H1 (cell line): ENCODE results near the gene PDLIM4. TPM values are rescaled to one million over a fixed set of nuclear protein-coding genes. Genes with fewer than 3 reads are reported as not detected.

Experiments used
- CTCF ChIA-PET: fragments of 300-600 bp; sonication (Branson Sonifier 250); formaldehyde crosslinking; loops from one replicate; lab custom pipeline; 2021; ENCODE audit not compliant: partially characterized antibody; lab: Charles Lee
- POLR2A ChIA-PET: fragments of 300-600 bp; sonication (Branson Sonifier 250); formaldehyde crosslinking; loops from one replicate; lab custom pipeline; 2021; ENCODE audit warnings: inconsistent platforms; ENCODE audit not compliant: partially characterized antibody; lab: Charles Lee
- DNase-seq, 2 experiments: peaks; one replicate each; pipeline versions ENCODE4 v3.0.0 to v3.0.0-alpha.2; 2010 to 2022; ENCODE audit warnings: low spot score in 2 of 2, low read depth in 1 of 2, mixed read lengths in 1 of 2
- FAIRE-seq: peaks from 2 replicates; lab custom pipeline; 2011; peaks lifted over from hg19 to GRCh38; lab: Jason Lieb, UNC
- H2AFZ ChIP-seq: 2 replicates; pipeline ENCODE4 v1.8.1; 2012; ENCODE audit warnings: low read length, inconsistent platforms
- H2AK5ac ChIP-seq: 2 replicates; pipeline ENCODE4 v1.6.1; 2013; ENCODE audit warnings: low read depth, low read length
- H2BK120ac ChIP-seq: replicated peaks from 2 replicates; pipeline ENCODE3; 2013; ENCODE audit warnings: low read depth, low read length, inconsistent platforms
- H2BK12ac ChIP-seq: 2 replicates; pipeline ENCODE4 v1.6.1; 2013; ENCODE audit warnings: low read depth, low read length
- H2BK15ac ChIP-seq: 2 replicates; pipeline ENCODE4 v1.6.1; 2013; ENCODE audit warnings: low read length
- H2BK20ac ChIP-seq: 2 replicates; pipeline ENCODE4 v1.6.1; 2013; ENCODE audit warnings: low read length
- H2BK5ac ChIP-seq: 2 replicates; pipeline ENCODE4 v1.6.1; 2013; ENCODE audit warnings: low read depth, low read length
- H3K14ac ChIP-seq: 2 replicates; pipeline ENCODE4 v1.6.1; 2013; ENCODE audit warnings: inconsistent platforms; ENCODE audit not compliant: insufficient read length
- H3K18ac ChIP-seq: 2 replicates; pipeline ENCODE4 v1.6.1; 2013; ENCODE audit warnings: low read length; ENCODE audit errors: extremely low read depth
- H3K23ac ChIP-seq: 2 replicates; pipeline ENCODE4 v1.6.1; 2013; ENCODE audit warnings: inconsistent platforms; ENCODE audit not compliant: insufficient read length
- H3K23me2 ChIP-seq: 2 replicates; pipeline ENCODE4 v1.6.1; 2013; ENCODE audit warnings: low read depth, low read length
- H3K27ac ChIP-seq: 2 replicates; pipeline ENCODE4 v1.6.1; 2011; ENCODE audit warnings: low read depth, low read length, inconsistent platforms
- H3K27me3 ChIP-seq, 4 experiments: replicated peaks in 1 of 4; 1 replicate in 1 of 4; 2 replicates in 3 of 4; pipeline versions ENCODE4 v1.6.1 to v1.8.1; 2011 to 2013; ENCODE audit warnings: low read length in 3 of 4, mild to moderate bottlenecking in 3 of 4, inconsistent platforms in 2 of 4, mixed read lengths in 2 of 4, moderate library complexity in 1 of 4; ENCODE audit not compliant: control insufficient read depth in 3 of 4, insufficient read depth in 3 of 4; ENCODE audit errors: extremely low read depth in 1 of 4
- H3K36me3 ChIP-seq, 4 experiments: 2 replicates each; pipeline versions ENCODE4 v1.6.1 to v1.8.1; 2011 to 2013; ENCODE audit warnings: mild to moderate bottlenecking in 4 of 4, low read length in 3 of 4, moderate library complexity in 2 of 4, control low read depth in 1 of 4, inconsistent platforms in 1 of 4; ENCODE audit not compliant: insufficient read depth in 4 of 4, control insufficient read depth in 2 of 4
- H3K4ac ChIP-seq: replicated peaks from 2 replicates; pipeline ENCODE3; 2013; ENCODE audit warnings: low read length, low read depth, mixed read lengths, inconsistent platforms; ENCODE audit not compliant: insufficient read length
- H3K4me1 ChIP-seq, 4 experiments: replicated peaks in 1 of 4; 1 replicate in 1 of 4; 2 replicates in 3 of 4; pipeline versions ENCODE4 v1.6.1 to v1.8.1; 2011 to 2013; ENCODE audit warnings: low read length in 3 of 4, inconsistent platforms in 2 of 4, mixed read lengths in 1 of 4; ENCODE audit not compliant: insufficient read depth in 4 of 4, control insufficient read depth in 3 of 4
- H3K4me2 ChIP-seq, 2 experiments: 2 replicates each; pipeline versions ENCODE4 v1.6.1 to v1.8.1; 2011 to 2013; ENCODE audit warnings: low read depth in 2 of 2, low read length in 2 of 2, control low read depth in 1 of 2, inconsistent platforms in 1 of 2, mild to moderate bottlenecking in 1 of 2; ENCODE audit not compliant: insufficient read depth in 1 of 2
- H3K4me3 ChIP-seq, 4 experiments: fragments of 200-600, 300-600 bp in 1 of 4; sonication (generic), shearing (Covaris generic), sonication (Bioruptor Twin) in 1 of 4; 2 replicates each; pipeline versions ENCODE4 v1.5.1 to v1.8.1; 2011 to 2016; ENCODE audit warnings: low read length in 4 of 4, low read depth in 3 of 4, control low read depth in 2 of 4, inconsistent platforms in 2 of 4, mild to moderate bottlenecking in 2 of 4, mixed read lengths in 1 of 4, moderate library complexity in 1 of 4; ENCODE audit not compliant: insufficient read depth in 2 of 4; ENCODE audit errors: extremely low read depth in 1 of 4
- H3K56ac ChIP-seq: replicated peaks from 2 replicates; pipeline ENCODE3; 2013; ENCODE audit warnings: low read depth, mild to moderate bottlenecking, mixed read lengths, low read length, inconsistent platforms; ENCODE audit not compliant: insufficient read length
- H3K79me1 ChIP-seq: 2 replicates; pipeline ENCODE4 v1.6.1; 2013; ENCODE audit warnings: low read depth, low read length, control low read depth
- H3K79me2 ChIP-seq, 2 experiments: 2 replicates each; pipeline versions ENCODE4 v1.6.1 to v1.8.1; 2012 to 2013; ENCODE audit warnings: low read length in 2 of 2, mild to moderate bottlenecking in 2 of 2, inconsistent platforms in 1 of 2; ENCODE audit not compliant: insufficient read depth in 2 of 2, control insufficient read depth in 1 of 2
- H3K9ac ChIP-seq, 4 experiments: replicated peaks in 1 of 4; 1 replicate in 1 of 4; 2 replicates in 3 of 4; pipeline versions ENCODE4 v1.6.1 to v1.8.1; 2011 to 2013; ENCODE audit warnings: low read depth in 3 of 4, low read length in 3 of 4, control low read depth in 2 of 4, mild to moderate bottlenecking in 2 of 4, moderate library complexity in 2 of 4, inconsistent platforms in 1 of 4; ENCODE audit errors: extremely low read depth in 1 of 4
- H3K9me3 ChIP-seq, 2 experiments: 2 replicates each; pipeline versions ENCODE4 v1.6.1 to v1.8.1; 2012 to 2013; ENCODE audit warnings: mild to moderate bottlenecking in 2 of 2, moderate library complexity in 2 of 2, control low read depth in 1 of 2, inconsistent platforms in 1 of 2, low read depth in 1 of 2, low read length in 1 of 2, mixed read lengths in 1 of 2; ENCODE audit not compliant: insufficient read depth in 2 of 2
- H4K20me1 ChIP-seq, 2 experiments: replicated peaks in 1 of 2; 2 replicates each; pipeline versions ENCODE3 to v1.8.1; 2011 to 2013; ENCODE audit warnings: inconsistent platforms in 2 of 2, low read length in 2 of 2, mild to moderate bottlenecking in 1 of 2; ENCODE audit not compliant: insufficient read depth in 2 of 2, control insufficient read depth in 1 of 2
- H4K5ac ChIP-seq: 2 replicates; pipeline ENCODE4 v1.6.1; 2013; ENCODE audit warnings: low read length, low read depth, mixed read lengths, inconsistent platforms; ENCODE audit not compliant: insufficient read length
- H4K8ac ChIP-seq: 2 replicates; pipeline ENCODE4 v1.8.0; 2013; ENCODE audit warnings: mild to moderate bottlenecking, moderate library complexity, low read length, inconsistent platforms; ENCODE audit not compliant: insufficient read depth; ENCODE audit errors: extremely low read depth
- H4K91ac ChIP-seq: replicated peaks from 2 replicates; pipeline ENCODE3; 2013; ENCODE audit warnings: low read length, mixed read lengths, inconsistent platforms; ENCODE audit not compliant: insufficient read length
- BCL11A ChIP-seq, 2 experiments: IDR thresholded peaks; one replicate each; pipeline ENCODE4 v1.6.1; 2011; ENCODE audit warnings: low read depth in 2 of 2, low read length in 2 of 2, mild to moderate bottlenecking in 2 of 2
- CEBPB ChIP-seq: IDR thresholded peaks from 2 replicates; pipeline ENCODE4 v1.6.1; 2012; ENCODE audit warnings: low read depth, low read length
- EGR1 ChIP-seq: IDR thresholded peaks from 2 replicates; pipeline ENCODE4 v1.6.1; 2011; ENCODE audit warnings: low read depth, low read length, borderline replicate concordance
- GABPA ChIP-seq: IDR thresholded peaks from 2 replicates; pipeline ENCODE4 v1.6.1; 2011; ENCODE audit warnings: mild to moderate bottlenecking, low read length, moderate library complexity, borderline replicate concordance; ENCODE audit not compliant: insufficient read depth
- GTF2F1 ChIP-seq: IDR thresholded peaks from 2 replicates; pipeline ENCODE4 v1.6.1; 2012; ENCODE audit warnings: low read depth, low read length, improper control_type of control experiment, borderline replicate concordance
- NANOG ChIP-seq: IDR thresholded peaks from 2 replicates; pipeline ENCODE4 v1.6.1; 2011; ENCODE audit warnings: low read length, low read depth, mild to moderate bottlenecking, inconsistent platforms; ENCODE audit not compliant: insufficient read depth, poor library complexity, severe bottlenecking
- NRF1 ChIP-seq: IDR thresholded peaks from 2 replicates; pipeline ENCODE4 v1.6.1; 2011; ENCODE audit warnings: mild to moderate bottlenecking, low read depth, low read length, improper control_type of control experiment
- RFX5 ChIP-seq: IDR thresholded peaks from 2 replicates; pipeline ENCODE4 v1.6.1; 2011; ENCODE audit warnings: low read depth, low read length, improper control_type of control experiment, borderline replicate concordance
- RXRA ChIP-seq: IDR thresholded peaks from 2 replicates; pipeline ENCODE4 v1.6.1; 2011; ENCODE audit warnings: low read depth, mild to moderate bottlenecking, low read length, moderate library complexity; ENCODE audit not compliant: insufficient read depth
- SIRT6 ChIP-seq: IDR thresholded peaks from one replicate; pipeline ENCODE4 v1.7.1; 2012; ENCODE audit warnings: low read length, inconsistent platforms
- SUZ12 ChIP-seq: fragments of 200-600 bp; sonication (generic); IDR thresholded peaks from 2 replicates; pipeline ENCODE4 v1.6.1; 2012; ENCODE audit warnings: mild to moderate bottlenecking, inconsistent platforms, low read length, moderate library complexity, mixed read lengths
- WGBS, 2 experiments: shearing (Covaris generic) in 1 of 2; methylation state at CpG; one replicate each; pipeline versions ENCODE4 v1.1.6 to v1.1.7; 2013 to 2015; ENCODE audit warnings: low lambda C conversion rate in 2 of 2, mixed read lengths in 2 of 2, inconsistent platforms in 1 of 2, low coverage in 1 of 2, missing lambda C conversion rate in 1 of 2; ENCODE audit not compliant: insufficient replicate concordance in 2 of 2, insufficient coverage in 1 of 2, insufficient read length in 1 of 2; ENCODE audit errors: extremely low coverage in 1 of 2, missing lambda C conversion rate in 1 of 2; 5-methylcytosine and 5-hydroxymethylcytosine counted together
- polyA plus RNA-seq, 7 experiments: library from polyadenylated mRNA; depleted of rRNA in 3 of 7; stranded (reverse) in 5 of 7; unstranded in 2 of 7; fragments of >200 nt in 5 of 7; fragments of 200-250 nt in 2 of 7; gene quantifications; 1 replicate in 5 of 7; 2 replicates in 1 of 7; 4 replicates in 1 of 7; pipeline versions ENCODE4 v1.2.1 to v1.2.3, GENCODE V29; 2011 to 2013; ENCODE audit warnings: missing spikeins in 2 of 7, mixed read lengths in 2 of 7
- total RNA-seq: library from RNA; stranded (reverse); fragmentation: NEBNext Ultra II Directional; extraction: Animal tissue kit (Norgen Biotek cat#: 25700); gene quantifications from 2 replicates; pipeline ENCODE4 v1.2.1, GENCODE V29; 2021

Gene PDLIM4
- total and polyA plus RNA-seq, 2 of the 8 experiments (the other 6 are each of a cell fraction or from before 2014, with no cell fraction given), result 10.7 to 29.1 TPM

DNA sequence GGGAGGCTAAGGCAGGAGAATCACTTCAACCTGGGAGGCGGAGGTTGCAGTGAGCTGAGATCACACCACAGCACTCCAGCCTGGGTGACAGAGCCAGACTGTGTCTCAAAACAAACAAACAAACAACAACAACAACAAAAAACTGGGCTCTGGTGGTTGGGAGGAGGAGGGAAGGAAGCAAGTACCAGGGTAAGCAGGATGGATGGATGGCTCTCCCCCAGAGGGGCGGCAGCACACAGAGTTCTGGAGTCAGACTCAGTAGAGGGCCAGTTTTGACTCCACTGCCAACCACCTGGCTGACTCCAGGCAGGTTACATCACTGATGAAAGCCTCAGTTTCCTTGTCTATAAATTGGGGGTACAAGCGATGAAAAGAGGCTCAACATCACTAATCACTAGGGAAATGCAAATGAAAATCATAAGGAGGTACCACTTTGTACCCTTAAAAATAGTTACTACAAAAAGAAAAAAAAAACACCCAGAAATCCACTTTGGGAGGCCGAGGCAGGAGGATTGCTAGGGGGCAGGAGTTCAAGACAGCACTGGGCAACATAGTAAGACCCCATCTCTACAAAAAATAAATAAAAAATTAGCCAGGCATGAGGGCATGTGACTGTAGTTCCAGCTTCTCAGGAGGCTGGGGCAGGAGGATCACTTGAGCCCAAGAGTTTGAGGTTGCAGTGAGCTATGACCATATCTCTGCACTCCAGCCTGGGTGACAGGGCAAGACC is 39.9 kb downstream of the PDLIM4 start:
- H4K5ac ChIP-seq, result no peak overlapping the region
- no peaks in the 10 kb centered on the region for H3K79me1 ChIP-seq
- H3K9ac ChIP-seq, result no peak overlapping the region
- ChIA-PET CTCF (interaction anchor here (0.6 to 1.7 kb wide), 3 partner anchors 19 to 1469 kb away, joined by 3 to 9 read pairs (median 3); no protein-coding TSS in a partner anchor), POLR2A (interaction anchor here (1.0 kb wide), 1 partner anchor 14 kb away, joined by 4 read pairs; no protein-coding TSS in a partner anchor)
- DNase-seq (no peak), FAIRE-seq (no peak)
- H3K4me2 ChIP-seq, result no peak overlapping the region
- H3K14ac ChIP-seq, result no peak overlapping the region
- no peak overlapping the region for H4K91ac ChIP-seq
- peaks cover 0 to 12% (median 3%) of the 10 kb centered on the region in 4 experiments; a peak in 5 of 7 replicates for H3K4me1 ChIP-seq
- H3K23me2 ChIP-seq, result peaks cover 18% of the 10 kb centered on the region
- WGBS, 2 experiments, result 91% methylated on average over 4 of the region's 4 CpGs; no CpG with 5 or more reads in 1 of the 2 experiments
- no peak overlapping the region for H3K27ac ChIP-seq
- no peak overlapping the region for H3K4ac ChIP-seq
- H4K8ac ChIP-seq, result no peak overlapping the region
- no peak overlapping the region for H2AK5ac ChIP-seq
- no peaks in the 10 kb centered on the region for H3K36me3 ChIP-seq
- H2AFZ ChIP-seq, result no peak overlapping the region
- H2BK15ac ChIP-seq, result no peak overlapping the region
- TF ChIP-seq CEBPB (no peak), NANOG (no peak), SIRT6 (no peak), GABPA (no peak), BCL11A (IDR thresholded peaks at IDR 0.05; ENCODE audit: low read depth in 2 of 2, low read length in 2 of 2) (no peak), SUZ12 (no peak), RXRA (no peak), NRF1 (no peak), GTF2F1 (no peak), EGR1 (no peak), RFX5 (no peak)
- peaks cover 1 to 3% of the 10 kb centered on the region in 2 experiments for H4K20me1 ChIP-seq
- H3K18ac ChIP-seq, result no peak overlapping the region
- H3K4me3 ChIP-seq, result no peak overlapping the region
- no peak overlapping the region for H3K23ac ChIP-seq
- H2BK5ac ChIP-seq, result no peak overlapping the region
- H3K27me3 ChIP-seq, result peaks cover 2 to 21% (median 16%) of the 10 kb centered on the region in 4 experiments
- H2BK20ac ChIP-seq, result no peak overlapping the region
- H2BK120ac ChIP-seq, result no peak overlapping the region
- no peaks in the 10 kb centered on the region for H3K79me2 ChIP-seq
- no peaks in the 10 kb centered on the region for H3K9me3 ChIP-seq
- H3K56ac ChIP-seq, result no peak overlapping the region
- H2BK12ac ChIP-seq, result no peak overlapping the region
